ENCODE measurements around the gene SPATS2.

DNA sequence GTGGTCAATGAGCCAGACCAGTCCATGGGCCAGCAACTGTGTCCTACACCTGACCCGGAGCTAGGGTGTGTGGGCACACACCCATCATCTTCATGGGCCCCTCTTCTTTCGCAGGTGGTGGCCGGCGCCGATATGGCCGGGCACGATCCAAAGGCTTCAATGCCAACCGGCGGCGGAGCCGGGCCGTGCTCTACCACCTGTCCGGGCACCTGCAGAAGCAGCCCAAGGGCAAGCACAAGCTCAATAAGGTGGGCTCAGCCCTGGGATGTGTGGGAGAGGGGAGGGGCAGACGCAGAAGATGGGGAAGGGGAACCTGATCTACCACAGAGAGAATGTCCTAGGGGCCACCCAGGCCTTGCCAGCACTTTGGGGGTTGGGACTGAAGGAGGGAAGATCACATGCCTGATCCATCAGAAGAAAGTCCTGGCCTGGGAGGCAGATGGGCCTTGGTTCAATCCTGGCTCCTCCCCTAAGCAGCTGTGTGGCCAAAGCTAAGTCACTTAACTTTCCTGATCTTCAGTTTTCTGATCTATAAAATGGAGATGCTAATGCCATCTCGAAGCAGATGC, 175.4 kb downstream of the SPATS2 start:
- TF ChIP-seq, protein P1, sequence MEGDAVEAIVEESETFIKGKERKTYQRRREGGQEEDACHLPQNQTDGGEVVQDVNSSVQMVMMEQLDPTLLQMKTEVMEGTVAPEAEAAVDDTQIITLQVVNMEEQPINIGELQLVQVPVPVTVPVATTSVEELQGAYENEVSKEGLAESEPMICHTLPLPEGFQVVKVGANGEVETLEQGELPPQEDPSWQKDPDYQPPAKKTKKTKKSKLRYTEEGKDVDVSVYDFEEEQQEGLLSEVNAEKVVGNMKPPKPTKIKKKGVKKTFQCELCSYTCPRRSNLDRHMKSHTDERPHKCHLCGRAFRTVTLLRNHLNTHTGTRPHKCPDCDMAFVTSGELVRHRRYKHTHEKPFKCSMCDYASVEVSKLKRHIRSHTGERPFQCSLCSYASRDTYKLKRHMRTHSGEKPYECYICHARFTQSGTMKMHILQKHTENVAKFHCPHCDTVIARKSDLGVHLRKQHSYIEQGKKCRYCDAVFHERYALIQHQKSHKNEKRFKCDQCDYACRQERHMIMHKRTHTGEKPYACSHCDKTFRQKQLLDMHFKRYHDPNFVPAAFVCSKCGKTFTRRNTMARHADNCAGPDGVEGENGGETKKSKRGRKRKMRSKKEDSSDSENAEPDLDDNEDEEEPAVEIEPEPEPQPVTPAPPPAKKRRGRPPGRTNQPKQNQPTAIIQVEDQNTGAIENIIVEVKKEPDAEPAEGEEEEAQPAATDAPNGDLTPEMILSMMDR (IDR thresholded peaks at IDR 0.05), result no peak
- TF ChIP-seq POLR2A (IDR thresholded peaks at IDR 0.05), result no peak

Measured in testis (tissue), 2 donors.